Activated T-cell treated with anti-CD3 and anti-CD28 coated beads, Interleukin-2, amount 50 U/mL, for 72 hours (primary cell): ENCODE measurements around the gene FLYWCH1. TPM values are rescaled to one million over a fixed set of nuclear protein-coding genes. Genes with fewer than 3 reads are reported as not detected.

ENCODE experiments used
- ATAC-seq, 2 donors: fragments of 150-1000 bp; cut with Tn5 transposase; replicated peaks in 1 of 2; 2 replicates each; pipeline ENCODE4 v1.10.0; 2021; ENCODE audit warnings: moderate library complexity in 2 of 2, mild to moderate bottlenecking in 1 of 2
- DNase-seq, 2 donors: peaks; one replicate each; pipeline ENCODE4 v3.0.0; 2021 to 2022; ENCODE audit warnings: mixed read lengths in 1 of 2
- H3K27ac Mint-ChIP-seq: one replicate; pipeline ENCODE4 v1.8.0; 2022; ENCODE audit warnings: mild to moderate bottlenecking, moderate library complexity, mixed read lengths
- H3K27me3 Mint-ChIP-seq: one replicate; pipeline ENCODE4 v1.8.0; 2022; ENCODE audit warnings: low read depth, mixed read lengths
- H3K36me3 Mint-ChIP-seq, 2 donors: one replicate each; pipeline ENCODE4 v1.8.0; 2022; ENCODE audit warnings: mixed read lengths in 2 of 2, mild to moderate bottlenecking in 1 of 2; ENCODE audit not compliant: insufficient read depth in 2 of 2
- H3K4me1 Mint-ChIP-seq: one replicate; pipeline ENCODE4 v1.8.0; 2022; ENCODE audit warnings: low read depth, mixed read lengths
- H3K4me3 Mint-ChIP-seq, 2 donors: one replicate each; pipeline ENCODE4 v1.8.0; 2022; ENCODE audit warnings: mild to moderate bottlenecking in 2 of 2, mixed read lengths in 2 of 2, moderate library complexity in 2 of 2
- H3K9me3 Mint-ChIP-seq, 2 donors: one replicate each; pipeline ENCODE4 v1.8.0; 2022; ENCODE audit warnings: mixed read lengths in 2 of 2
- total RNA-seq, 2 donors: library from RNA; stranded (reverse); gene quantifications; one replicate each; pipeline ENCODE4 v1.2.3, GENCODE V29; 2022

The FLYWCH1 gene
- total RNA-seq: 10 to 100 TPM; 68.5 to 76.4 TPM

- peak within 1 kb of the TSS; percentile 76 for H3K27ac Mint-ChIP-seq
- peaks cover 49% of the 10 kb centered on the region for H3K4me1 Mint-ChIP-seq
- DNase-seq (peak; percentile 99 to 100), ATAC-seq (peak; percentile 95 to 96)
- peaks cover 2 to 4% of the 10 kb centered on the region in 2 donors for H3K36me3 Mint-ChIP-seq
- H3K4me3 Mint-ChIP-seq: peak within 1 kb of the TSS; percentile 95 to 97
- H3K27me3 Mint-ChIP-seq: no peaks in the 10 kb centered on the region
- no peaks in the 10 kb centered on the region for H3K9me3 Mint-ChIP-seq
These were observed at the start of gene FLYWCH1 for GRCh38 chr16:2911638-2912329. Gene FLYWCH1 (plus strand): TSS chr16:2911931. CDS start chr16:2929686, 17,755 bp downstream.

- no peak overlapping the region for H3K27ac Mint-ChIP-seq
- no peak for DNase-seq
- H3K9me3 Mint-ChIP-seq: no peaks in the 10 kb centered on the region
- peaks cover under 1% of the 10 kb centered on the region for H3K27me3 Mint-ChIP-seq
- H3K4me3 Mint-ChIP-seq: no peak overlapping the region
- ATAC-seq: no peak
- H3K36me3 Mint-ChIP-seq: no peaks in the 10 kb centered on the region
- peaks cover 12% of the 10 kb centered on the region for H3K4me1 Mint-ChIP-seq
These were observed 46.1 kb upstream of the FLYWCH1 start for GRCh38 chr16:2865651-2866050.

- Mint-ChIP-seq H3K9me3 (no peaks in the 10 kb centered on the region), H3K36me3 (no peaks in the 10 kb centered on the region), H3K4me3 (peak overlapping the region; percentile 22 to 31), H3K4me1 (peaks cover 12% of the 10 kb centered on the region), H3K27ac (no peak overlapping the region), H3K27me3 (no peaks in the 10 kb centered on the region)
- no peak for DNase-seq
- no peak for ATAC-seq
These were observed 45.3 kb upstream of the FLYWCH1 start for GRCh38 chr16:2866431-2866830.

GRCh38 chr16:2867661-2867986 lies 44.1 kb upstream of the FLYWCH1 start:
- no peaks in the 10 kb centered on the region for H3K36me3 Mint-ChIP-seq
- DNase-seq: no peak
- no peaks in the 10 kb centered on the region for H3K27me3 Mint-ChIP-seq
- peaks cover 12% of the 10 kb centered on the region for H3K4me1 Mint-ChIP-seq
- ATAC-seq: no peak
- peak overlapping the region; percentile 91 to 96 for H3K4me3 Mint-ChIP-seq
- H3K27ac Mint-ChIP-seq: no peak overlapping the region
- H3K9me3 Mint-ChIP-seq: no peaks in the 10 kb centered on the region

- Mint-ChIP-seq H3K4me3 (peak overlapping the region; percentile 91 to 96), H3K4me1 (peaks cover 12% of the 10 kb centered on the region), H3K36me3 (no peaks in the 10 kb centered on the region), H3K27ac (peak overlapping the region; percentile 94), H3K27me3 (no peaks in the 10 kb centered on the region), H3K9me3 (no peaks in the 10 kb centered on the region)
- ATAC-seq (peak; percentile 94 to 95), DNase-seq (peak; percentile 95 to 99)
These were observed 43.5 kb upstream of the FLYWCH1 start for GRCh38 chr16:2867987-2868789.

- H3K27me3 Mint-ChIP-seq: no peaks in the 10 kb centered on the region
- no peak overlapping the region for H3K27ac Mint-ChIP-seq
- no peak overlapping the region for H3K4me3 Mint-ChIP-seq
- ATAC-seq (no peak), DNase-seq (no peak)
- H3K4me1 Mint-ChIP-seq: peaks cover 6% of the 10 kb centered on the region
- no peaks in the 10 kb centered on the region for H3K36me3 Mint-ChIP-seq
- H3K9me3 Mint-ChIP-seq: no peaks in the 10 kb centered on the region
These were observed 39.8 kb upstream of the FLYWCH1 start for GRCh38 chr16:2871926-2872325.

GRCh38 chr16:2874032-2874911 lies 37.5 kb upstream of the FLYWCH1 start:
- Mint-ChIP-seq H3K4me3 (no peak overlapping the region), H3K27me3 (no peaks in the 10 kb centered on the region), H3K36me3 (no peaks in the 10 kb centered on the region), H3K4me1 (no peaks in the 10 kb centered on the region), H3K27ac (no peak overlapping the region), H3K9me3 (no peaks in the 10 kb centered on the region)
- ATAC-seq (peak in 1 of 2 donors; percentile 30), DNase-seq (no peak)

- H3K27me3 Mint-ChIP-seq: no peaks in the 10 kb centered on the region
- peak; percentile 76 to 78 for DNase-seq
These were observed 36.8 kb upstream of the FLYWCH1 start for GRCh38 chr16:2874912-2875362.

GRCh38 chr16:2879854-2880508 lies 31.8 kb upstream of the FLYWCH1 start:
- Mint-ChIP-seq H3K36me3 (no peaks in the 10 kb centered on the region), H3K4me3 (no peak overlapping the region), H3K27me3 (no peaks in the 10 kb centered on the region), H3K9me3 (no peaks in the 10 kb centered on the region), H3K27ac (no peak overlapping the region), H3K4me1 (peaks cover 13% of the 10 kb centered on the region)
- DNase-seq (no peak), ATAC-seq (no peak)

More at GRCh38 chr16:2874912-2875362, 36.8 kb upstream of the FLYWCH1 start:
- no peaks in the 10 kb centered on the region for H3K4me1 Mint-ChIP-seq
- peak; percentile 99 to 100 for ATAC-seq
- H3K4me3 Mint-ChIP-seq: peak overlapping the region in 1 of 2 donors; percentile 29
- no peak overlapping the region for H3K27ac Mint-ChIP-seq
- no peaks in the 10 kb centered on the region for H3K9me3 Mint-ChIP-seq
- H3K36me3 Mint-ChIP-seq: no peaks in the 10 kb centered on the region

- H3K27ac Mint-ChIP-seq: peak overlapping the region; percentile 50
- peak; percentile 51 to 55 for DNase-seq
- H3K4me1 Mint-ChIP-seq: peaks cover 13% of the 10 kb centered on the region
- H3K27me3 Mint-ChIP-seq: no peaks in the 10 kb centered on the region
- H3K4me3 Mint-ChIP-seq: peak overlapping the region; percentile 91 to 94
- ATAC-seq: peak; percentile 8 to 11
- H3K9me3 Mint-ChIP-seq: no peaks in the 10 kb centered on the region
- no peaks in the 10 kb centered on the region for H3K36me3 Mint-ChIP-seq
These were observed 29.7 kb upstream of the FLYWCH1 start for GRCh38 chr16:2881783-2882649.

GRCh38 chr16:2882650-2883457 lies 28.9 kb upstream of the FLYWCH1 start, which contains the start of gene FLYWCH2:
Gene FLYWCH2 (plus strand): TSS chr16:2883215. CDS start chr16:2896450, 13,235 bp downstream.
- peak; percentile 94 to 95 for ATAC-seq
- peaks cover 13% of the 10 kb centered on the region for H3K4me1 Mint-ChIP-seq
- H3K27me3 Mint-ChIP-seq: no peaks in the 10 kb centered on the region
- peak; percentile 99 to 100 for DNase-seq
- H3K4me3 Mint-ChIP-seq: peak within 1 kb of the TSS; percentile 91 to 94
- H3K27ac Mint-ChIP-seq: peak within 1 kb of the TSS; percentile 82
- H3K36me3 Mint-ChIP-seq: no peaks in the 10 kb centered on the region
- H3K9me3 Mint-ChIP-seq: no peaks in the 10 kb centered on the region
